ENCODE data around the gene ACAD11.

GRCh38 chr3:132622761-132623160 is 36.8 kb downstream of the ACAD11 start:
- TF ChIP-seq EZH2phosphoT487 (IDR thresholded peaks at IDR 0.05; ENCODE audit: insufficient read depth, low read depth) (no peak), EZH2 (IDR thresholded peaks at IDR 0.05; ENCODE audit: insufficient read depth, poor library complexity, severe bottlenecking) (no peak)
